HepG2 (cell line): ENCODE data around the gene GDF2. TPM values are rescaled to one million over a fixed set of nuclear protein-coding genes. Genes with fewer than 3 reads are reported as not detected.

Experiments used
- ATAC-seq: fragments of 200-7000 bp; cut with Tn5 transposase; 3 replicates; pipeline ENCODE4 v1.9.1; 2020; ENCODE audit warnings: mild to moderate bottlenecking, moderate library complexity
- BruUV-seq: library from RNA; stranded (reverse); fragments of 400-500 nt; replicated peaks from 2 replicates; lab custom pipeline; 2021; lab: Mats Ljungman, UMichigan
- CTCF ChIA-PET: fragments of 300-600 bp; formaldehyde crosslinking; extraction: SDS; loops from one replicate; lab custom pipeline; 2021; ENCODE audit warnings: low total read pairs, inconsistent platforms, low intra/inter-chr PET ratio; lab: Yijun Ruan, JAX
- POLR2A ChIA-PET: fragments of 350-600 bp; sonication (Branson Sonifier 250); formaldehyde crosslinking; loops from one replicate; lab custom pipeline; 2020; ENCODE audit warnings: antibody characterized with exemption, inconsistent platforms; lab: Yijun Ruan, JAX
- DNase-seq: peaks from one replicate; pipeline ENCODE4 v3.0.0-alpha.2; 2015; ENCODE audit warnings: low spot score
- FAIRE-seq: peaks from 3 replicates; lab custom pipeline; 2011; peaks lifted over from hg19 to GRCh38; lab: Jason Lieb, UNC
- H2AFZ ChIP-seq: one replicate; pipeline ENCODE4 v1.6.1; 2011; ENCODE audit warnings: low read length, inconsistent platforms
- H3K27ac ChIP-seq: fragments of 300-600 bp; 3 replicates; pipeline ENCODE4 v1.8.0; 2011; ENCODE audit warnings: mixed run types, mild to moderate bottlenecking, mixed read lengths, low read length, inconsistent platforms; ENCODE audit not compliant: insufficient read depth; ENCODE audit errors: extremely low read length
- H3K27me3 ChIP-seq, 2 experiments: fragments of 200-600 bp in 1 of 2; 2 replicates in 1 of 2; 3 replicates in 1 of 2; pipeline versions ENCODE4 v1.6.0 to v1.8.0; 2011; ENCODE audit warnings: low read length in 2 of 2, mild to moderate bottlenecking in 2 of 2, moderate library complexity in 2 of 2, inconsistent platforms in 1 of 2; ENCODE audit not compliant: insufficient read depth in 2 of 2, control insufficient read depth in 1 of 2
- H3K36me3 ChIP-seq, 2 experiments: fragments of 200-600 bp in 1 of 2; replicated peaks in 1 of 2; 2 replicates in 1 of 2; 3 replicates in 1 of 2; pipeline versions ENCODE4 v1.5.1 to v1.8.0; 2011; ENCODE audit warnings: low read length in 2 of 2, inconsistent platforms in 1 of 2; ENCODE audit not compliant: insufficient read depth in 2 of 2, control insufficient read depth in 1 of 2
- H3K4me1 ChIP-seq: 2 replicates; pipeline ENCODE4 v1.5.1; 2012; ENCODE audit warnings: low read length, inconsistent platforms; ENCODE audit not compliant: insufficient read depth
- H3K4me2 ChIP-seq: 2 replicates; pipeline ENCODE4 v1.6.0; 2011; ENCODE audit warnings: low read depth, low read length, inconsistent platforms
- H3K4me3 ChIP-seq, 3 experiments: fragments of 200-600 bp in 1 of 3; sonication (generic), shearing (Covaris generic) in 1 of 3; replicated peaks in 1 of 3; 2 replicates each; pipeline ENCODE4 v1.5.1; 2011 to 2016; ENCODE audit warnings: low read length in 3 of 3, inconsistent platforms in 2 of 3, low read depth in 2 of 3, mild to moderate bottlenecking in 2 of 3, control low read depth in 1 of 3, mixed read lengths in 1 of 3; ENCODE audit not compliant: insufficient read depth in 1 of 3
- H3K79me2 ChIP-seq: one replicate; pipeline ENCODE4 v1.6.1; 2011; ENCODE audit warnings: low read length, inconsistent platforms; ENCODE audit not compliant: insufficient read depth
- H3K9ac ChIP-seq: 2 replicates; pipeline ENCODE4 v1.6.0; 2011; ENCODE audit warnings: mild to moderate bottlenecking, low read depth, low read length, inconsistent platforms; ENCODE audit not compliant: insufficient read depth
- H3K9me3 ChIP-seq: 2 replicates; pipeline ENCODE4 v1.5.1; 2012; ENCODE audit warnings: mild to moderate bottlenecking, low read length
- H4K20me1 ChIP-seq: 2 replicates; pipeline ENCODE4 v1.6.0; 2011; ENCODE audit warnings: inconsistent platforms, mild to moderate bottlenecking, low read length, moderate library complexity; ENCODE audit not compliant: insufficient read depth
- GPN1 ChIP-seq: sonication (generic); formaldehyde crosslinking; IDR thresholded peaks from 2 replicates; pipeline ENCODE4 v1.5.1; 2020; ENCODE audit warnings: missing genetic modification reagents, borderline replicate concordance
- HNF4G ChIP-seq, 2 experiments: sonication (generic) in 1 of 2; formaldehyde crosslinking in 1 of 2; IDR thresholded peaks; 2 replicates each; pipeline versions ENCODE4 v1.4.0 to v1.6.1; 2011 to 2020; ENCODE audit warnings: borderline replicate concordance in 2 of 2, low read depth in 2 of 2, mild to moderate bottlenecking in 2 of 2, low read length in 1 of 2, missing genetic modification reagents in 1 of 2, moderate library complexity in 1 of 2
- HNRNPL ChIP-seq: fragments of 200-400 bp; formaldehyde crosslinking; IDR thresholded peaks from 2 replicates; pipeline ENCODE4 v1.6.1; 2017; ENCODE audit warnings: mild to moderate bottlenecking, low read depth, low read length
- HNRNPUL1 ChIP-seq: fragments of 200-400 bp; formaldehyde crosslinking; IDR thresholded peaks from 2 replicates; pipeline ENCODE4 v1.6.1; 2017; ENCODE audit warnings: low read depth, mild to moderate bottlenecking, low read length, moderate library complexity
- KLF13 ChIP-seq: sonication (generic); formaldehyde crosslinking; IDR thresholded peaks from 2 replicates; pipeline ENCODE4 v1.4.0; 2020; ENCODE audit warnings: mild to moderate bottlenecking, missing genetic modification reagents
- KMT2A ChIP-seq: sonication (generic); formaldehyde crosslinking; IDR thresholded peaks from 2 replicates; pipeline ENCODE4 v1.4.0; 2020; ENCODE audit warnings: missing genetic modification reagents
- MAZ ChIP-seq, 2 experiments: sonication (generic) in 1 of 2; formaldehyde crosslinking in 1 of 2; IDR thresholded peaks; 2 replicates each; pipeline versions ENCODE4 v1.5.0 to v1.6.1; 2012 to 2020; ENCODE audit warnings: low read depth in 2 of 2, mild to moderate bottlenecking in 2 of 2, borderline replicate concordance in 1 of 2, improper control_type of control experiment in 1 of 2, low read length in 1 of 2, missing genetic modification reagents in 1 of 2, moderate library complexity in 1 of 2
- NR0B2 ChIP-seq: sonication (generic); formaldehyde crosslinking; IDR thresholded peaks from 2 replicates; pipeline ENCODE4 v1.4.0; 2020; ENCODE audit warnings: mild to moderate bottlenecking, missing genetic modification reagents
- REXO4 ChIP-seq: sonication (generic); formaldehyde crosslinking; IDR thresholded peaks from 2 replicates; pipeline ENCODE4 v1.8.0; 2022; ENCODE audit warnings: missing genetic modification reagents, mild to moderate bottlenecking, borderline replicate concordance
- RNF219 ChIP-seq: sonication (generic); formaldehyde crosslinking; IDR thresholded peaks from 2 replicates; pipeline ENCODE4 v1.5.0; 2020; ENCODE audit warnings: mild to moderate bottlenecking, missing genetic modification reagents
- SMARCC2 ChIP-seq: fragments of 450-650 bp; IDR thresholded peaks from 2 replicates; pipeline ENCODE4 v1.6.1; 2017; ENCODE audit warnings: antibody characterized with exemption, mild to moderate bottlenecking
- STAT5B ChIP-seq: sonication (generic); formaldehyde crosslinking; IDR thresholded peaks from 2 replicates; pipeline ENCODE4 v1.4.0; 2020; ENCODE audit warnings: missing genetic modification reagents
- THYN1 ChIP-seq: sonication (generic); formaldehyde crosslinking; IDR thresholded peaks from 2 replicates; pipeline ENCODE4 v1.8.1; 2023; ENCODE audit warnings: low read depth, mild to moderate bottlenecking, moderate library complexity, missing genetic modification reagents, borderline replicate concordance
- ZKSCAN1 ChIP-seq: fragments of 150-350 bp; IDR thresholded peaks from 2 replicates; pipeline ENCODE4 v1.6.1; 2014; ENCODE audit warnings: low read length
- ZMYM4 ChIP-seq: sonication (generic); formaldehyde crosslinking; IDR thresholded peaks from 2 replicates; pipeline ENCODE4 v1.8.1; 2023; ENCODE audit warnings: mild to moderate bottlenecking, missing genetic modification reagents
- ZNF572 ChIP-seq: sonication (generic); formaldehyde crosslinking; IDR thresholded peaks from 2 replicates; pipeline ENCODE4 v1.5.1; 2020; ENCODE audit warnings: mild to moderate bottlenecking, missing genetic modification reagents
- ZNF644 ChIP-seq: IDR thresholded peaks from 2 replicates; pipeline ENCODE4 v1.6.1; 2016; ENCODE audit warnings: low read depth
- ZNF75D ChIP-seq: sonication (generic); formaldehyde crosslinking; IDR thresholded peaks from 2 replicates; pipeline ENCODE4 v1.8.1; 2023; ENCODE audit warnings: missing genetic modification reagents, mild to moderate bottlenecking, borderline replicate concordance
- ZNF773 ChIP-seq: sonication (generic); formaldehyde crosslinking; IDR thresholded peaks from 2 replicates; pipeline ENCODE4 v1.4.0; 2020; ENCODE audit warnings: missing genetic modification reagents, borderline replicate concordance
- WGBS: methylation state at CpG from one replicate; pipeline ENCODE4 v1.1.6; 2017; ENCODE audit warnings: low lambda C conversion rate; 5-methylcytosine and 5-hydroxymethylcytosine counted together
- in situ Hi-C: cut with HindIII; loops from 2 replicates; pipeline ENCODE4 v1.10.0; 2017; ENCODE audit warnings: low pct_unique_long_range_greater_than_20kb; ENCODE audit not compliant: extremely low pct_ligation_motif_present
- intact Hi-C: fragments of 100-400 bp; cut with micrococcal nuclease; formaldehyde crosslinking; loops from one replicate; pipeline ENCODE4 v1.10.0; 2022; ENCODE audit not compliant: unreplicated experiment
- polyA plus RNA-seq, 8 experiments: library from polyadenylated mRNA; depleted of rRNA in 3 of 8; stranded (reverse) in 7 of 8; unstranded in 1 of 8; fragments of >200 nt; fragmentation: Illumina TruSeq in 4 of 8; extraction: Trizol in 4 of 8; gene quantifications; 2 replicates each; pipeline versions ENCODE4 v1.2.1 to v1.2.3, GENCODE V29; 2011 to 2016; ENCODE audit warnings: low read depth in 4 of 8, missing spikeins in 1 of 8, mixed read lengths in 1 of 8; ENCODE audit not compliant: insufficient read depth in 1 of 8
- total RNA-seq, 5 experiments: library from RNA; depleted of rRNA; stranded (reverse); fragments of >200 nt; fragmentation: Illumina TruSeq; extraction: Trizol; gene quantifications; 2 replicates each; pipeline ENCODE4 v1.2.3, GENCODE V29; 2016; ENCODE audit warnings: low read depth in 1 of 5

Gene GDF2
- total and polyA plus RNA-seq, 2 of the 13 experiments (the other 11 are each of a cell fraction or from before 2014, with no cell fraction given) = not detected

- CTCF ChIA-PET = no interaction called here
- Histone ChIP-seq H4K20me1 (no peaks in the 10 kb centered on the region), H3K9me3 (no peaks in the 10 kb centered on the region), H3K79me2 (no peaks in the 10 kb centered on the region), H2AFZ (no peak overlapping the region), H3K27ac (no peak overlapping the region), H3K4me3 (no peak overlapping the region), H3K4me1 (peaks cover 10% of the 10 kb centered on the region; the same call in 1 of the 2 replicates), H3K9ac (no peak overlapping the region), H3K36me3 (no peaks in the 10 kb centered on the region), H3K4me2 (no peak overlapping the region), H3K27me3 (peaks cover 0 to 2% of the 10 kb centered on the region in 2 experiments; a peak in 1 of 5 replicates)
- BruUV-seq = no TSS peak
- ATAC-seq (no peak), DNase-seq (no peak), FAIRE-seq (no peak)
- intact Hi-C loops (no loop called here), in situ Hi-C loops (no loop called here)
- no peak for TF ChIP-seq ZNF644 (CRISPR knock-in tag)
- TF ChIP-seq KLF13 (CRISPR knock-in tag) = no peak
- no peak for TF ChIP-seq GPN1
- no peak for TF ChIP-seq ZKSCAN1
- no peak for TF ChIP-seq THYN1 (CRISPR knock-in tag)
- no peak for TF ChIP-seq RNF219 (CRISPR knock-in tag)
- TF ChIP-seq MAZ (IDR thresholded peaks at IDR 0.05; ENCODE audit: borderline replicate concordance, low read depth, low read length) = no peak
- no peak for TF ChIP-seq MAZ (CRISPR knock-in tag; IDR thresholded peaks at IDR 0.05; ENCODE audit: low read depth)
- no peak for TF ChIP-seq STAT5B (CRISPR knock-in tag)
- TF ChIP-seq KMT2A (CRISPR knock-in tag) = no peak
- no peak for TF ChIP-seq ZNF773
- no peak for TF ChIP-seq NR0B2
- no peak for TF ChIP-seq ZNF75D (CRISPR knock-in tag)
- no peak for TF ChIP-seq ZNF572 (CRISPR knock-in tag)
- no peak for TF ChIP-seq REXO4 (CRISPR knock-in tag)
- no peak for TF ChIP-seq ZMYM4 (CRISPR knock-in tag)
- no peak for TF ChIP-seq SMARCC2
- no peak for TF ChIP-seq HNRNPUL1
- no peak for TF ChIP-seq HNF4G (IDR thresholded peaks at IDR 0.05; ENCODE audit: borderline replicate concordance, low read depth, low read length)
- TF ChIP-seq HNF4G (CRISPR knock-in tag; IDR thresholded peaks at IDR 0.05; ENCODE audit: borderline replicate concordance, low read depth) = no peak
- TF ChIP-seq HNRNPL = no peak
- 0% methylated on average over 2 of the region's 4 CpGs for WGBS
- POLR2A ChIA-PET = no interaction called here
Observed at GRCh38 chr10:47359626-47360418, 37.6 kb downstream of the GDF2 start.
